Dermis blood vessel endothelial cell (primary cell): ENCODE measurements around the gene CDKL5. TPM values are rescaled to one million over a fixed set of nuclear protein-coding genes. Genes with fewer than 3 reads are reported as not detected.
A peak's percentile ranks its signal among the peaks of the same experiment; 100 is the strongest.

Source experiments
- DNase-seq: peaks from one replicate; pipeline ENCODE4 v3.0.0; 2010
- total RNA-seq: library from RNA; depleted of rRNA; stranded (reverse); fragments of >200 nt; gene quantifications from 2 replicates; pipeline ENCODE4 v1.2.3, GENCODE V29; 2014

The CDKL5 gene
- total RNA-seq, 1 donor from 2014 or later = 6.0 TPM

GRCh38 chrX:18461431-18461830 is 36.0 kb downstream of the CDKL5 start:
- peak; percentile 7 for DNase-seq

GRCh38 chrX:18464499-18464898 is 39.1 kb downstream of the CDKL5 start:
- DNase-seq = no peak

DNA sequence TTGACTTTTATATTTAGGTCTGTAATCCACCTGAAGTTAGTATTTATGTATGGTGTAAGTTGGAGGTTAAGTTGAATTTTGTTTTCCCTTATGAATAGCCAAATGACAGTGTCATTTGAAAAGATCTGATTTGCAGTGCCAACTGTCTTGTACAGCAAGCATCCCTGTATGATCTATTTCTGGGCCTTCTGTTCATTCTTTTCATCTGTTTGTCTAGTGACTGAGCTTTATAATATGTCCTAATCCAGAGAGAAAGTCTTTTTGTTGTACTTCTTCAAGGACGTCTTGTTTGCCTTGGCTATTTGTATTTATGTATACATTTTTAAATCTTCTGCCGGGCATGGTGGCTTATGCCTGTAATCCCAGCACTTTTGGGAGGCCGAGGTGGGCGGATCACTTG is 39.6 kb downstream of the CDKL5 start:
- DNase-seq = no peak

- no peak for DNase-seq
Measured at GRCh38 chrX:18468599-18468998, 43.2 kb downstream of the CDKL5 start.

GRCh38 chrX:18471296-18471695 is 45.9 kb downstream of the CDKL5 start:
- DNase-seq = no peak

DNA sequence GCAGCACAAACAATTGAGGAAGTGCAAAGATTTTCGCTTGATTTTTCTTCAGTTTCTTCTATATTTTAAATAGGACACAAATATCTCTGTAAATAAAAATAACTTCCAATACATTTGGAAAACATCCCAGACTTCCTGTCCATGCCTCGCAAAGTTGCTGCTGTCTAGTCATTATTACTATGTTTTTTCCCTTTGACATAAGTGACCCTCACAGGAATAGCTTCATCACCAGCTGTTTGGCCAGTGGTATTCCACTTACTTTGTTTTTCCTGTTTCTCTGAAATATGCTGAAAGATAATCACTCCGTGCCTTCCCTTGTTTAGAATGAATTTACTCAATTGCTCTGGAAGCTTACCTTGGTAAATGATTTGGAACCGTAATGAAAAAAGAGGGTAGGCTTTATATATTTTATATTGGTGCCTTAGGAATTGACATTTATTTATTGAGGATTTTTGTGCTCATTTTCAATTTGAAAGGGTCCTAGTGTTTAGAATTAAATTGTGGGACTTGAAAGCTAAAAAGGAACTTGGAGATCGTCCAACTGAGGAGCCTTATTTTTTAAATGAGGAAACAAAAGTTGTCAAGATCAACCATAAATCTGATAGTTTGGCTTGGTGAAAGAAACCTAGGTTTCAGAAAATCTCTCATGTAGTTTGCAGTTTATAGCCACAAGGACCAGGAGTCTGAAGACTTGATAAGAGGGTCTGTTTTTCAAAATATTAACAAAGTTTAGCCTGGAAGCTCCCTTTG is 65.6 kb downstream of the CDKL5 start:
- peak; percentile 6 for DNase-seq

DNA sequence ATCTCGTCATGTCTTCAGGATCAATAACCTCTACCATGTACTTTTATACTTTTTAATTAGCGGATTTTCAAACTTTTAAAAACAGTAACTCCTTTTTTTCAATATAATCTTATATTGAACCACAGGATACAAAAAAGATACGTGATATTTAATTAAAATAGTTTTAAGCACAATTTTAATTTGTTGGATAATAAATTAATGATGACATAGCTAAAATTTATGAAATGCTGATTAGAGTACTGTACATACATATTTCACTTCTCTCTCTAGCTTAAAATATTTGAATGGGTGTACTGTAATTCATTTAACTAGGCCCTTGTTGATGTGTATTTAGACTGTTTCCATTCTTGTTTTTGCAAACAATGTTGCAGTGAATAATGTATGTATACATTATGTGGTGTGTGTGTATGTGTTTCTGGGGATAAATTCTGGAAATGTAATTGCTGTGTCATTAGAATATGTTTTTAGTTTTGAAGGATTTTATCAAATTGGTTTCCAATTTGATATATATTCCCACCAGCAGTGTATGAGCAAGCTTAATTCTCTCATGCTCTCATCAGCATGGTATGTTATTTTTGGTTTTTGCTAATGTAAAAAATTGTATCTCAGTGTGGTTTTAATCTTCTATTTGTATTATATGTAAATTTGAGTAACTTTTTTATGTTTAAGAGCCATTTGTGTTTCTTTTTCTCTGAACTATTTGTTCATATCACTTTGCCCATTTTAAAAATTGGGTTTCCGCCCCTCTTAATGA is 66.4 kb downstream of the CDKL5 start:
- no peak for DNase-seq

DNA sequence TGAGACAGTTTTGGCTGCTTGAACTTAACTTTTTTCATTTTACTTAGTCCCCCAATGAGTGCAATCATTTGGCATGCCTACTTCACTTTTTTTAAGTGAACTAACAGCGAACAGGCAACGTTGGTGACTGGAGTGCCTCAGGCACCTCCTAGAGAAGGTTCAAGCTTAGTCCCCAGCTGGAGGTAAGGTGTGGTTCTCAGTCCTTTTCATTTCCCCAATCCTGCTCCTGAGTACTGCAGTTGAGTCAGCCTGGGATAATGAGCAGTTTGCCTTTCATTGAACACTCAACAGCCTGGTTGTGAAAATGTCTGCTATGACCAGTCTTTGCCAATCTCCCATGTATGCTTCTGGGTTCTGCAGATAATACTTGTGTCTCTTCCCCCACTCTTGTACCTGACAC is 109.5 kb downstream of the CDKL5 start:
- no peak for DNase-seq

GRCh38 chrX:18537068-18537467 is 111.7 kb downstream of the CDKL5 start:
- no peak for DNase-seq

DNA sequence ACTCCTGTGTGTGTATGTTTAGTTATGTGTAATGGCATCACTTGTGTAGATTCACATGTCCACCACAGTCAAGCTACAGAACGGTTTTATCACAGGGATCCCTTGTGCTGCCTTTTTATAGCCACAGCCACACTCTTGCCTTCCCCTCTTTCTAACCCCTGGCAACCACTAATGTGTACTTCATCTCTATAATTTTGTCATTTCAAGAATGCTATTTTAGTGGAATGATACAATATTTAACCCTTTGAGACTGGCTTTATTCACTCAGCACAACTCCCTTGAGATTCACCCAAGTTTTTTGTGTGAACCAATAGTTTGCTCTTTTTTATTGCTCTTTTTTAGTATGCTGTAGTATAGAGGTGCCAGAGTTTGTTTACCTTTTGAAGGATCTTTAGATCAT is 112.1 kb downstream of the CDKL5 start:
- DNase-seq = no peak

DNA sequence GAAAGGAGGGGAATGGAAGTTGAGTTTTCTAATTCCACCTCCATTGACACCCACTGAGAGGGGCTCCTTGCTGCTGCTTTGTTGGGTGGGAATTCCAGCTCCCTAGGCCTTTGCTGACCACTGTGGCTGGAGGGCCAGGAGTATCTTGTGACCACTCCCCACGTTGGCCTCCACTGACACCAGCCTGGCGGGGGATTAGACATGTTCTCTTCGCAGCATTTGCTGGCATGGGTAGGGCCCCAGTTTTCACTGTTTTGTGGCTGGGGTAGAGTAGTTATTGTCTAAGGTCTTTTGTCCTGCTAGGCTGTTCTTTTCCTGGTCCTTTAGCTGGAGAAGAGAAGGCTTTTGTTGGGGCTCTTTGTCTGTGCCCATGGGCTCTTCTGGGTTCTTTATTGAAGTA is 116.7 kb downstream of the CDKL5 start:
- DNase-seq = no peak

DNA sequence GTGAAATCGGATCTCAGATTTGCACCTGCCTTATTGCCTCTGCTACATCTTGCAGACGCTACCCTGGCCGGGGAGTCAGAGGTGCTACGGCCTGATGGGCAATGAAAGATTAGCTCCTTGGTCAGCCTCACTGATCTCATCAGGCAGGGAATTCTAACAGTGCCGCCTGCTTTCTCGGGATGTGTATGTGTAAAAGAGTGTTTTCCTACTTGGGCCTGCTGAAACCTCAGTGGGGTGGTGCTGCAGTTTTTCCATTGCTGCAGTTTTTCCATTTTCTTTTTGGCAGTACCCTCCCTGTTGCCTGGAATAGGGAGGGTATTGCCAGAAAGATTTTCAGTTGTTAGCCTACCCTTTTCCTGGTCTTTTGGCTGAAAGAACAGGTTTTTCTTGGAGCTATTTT is 117.5 kb downstream of the CDKL5 start:
- no peak for DNase-seq

- DNase-seq = no peak
Measured at GRCh38 chrX:18543738-18544137, 118.3 kb downstream of the CDKL5 start.

- no peak for DNase-seq
Measured at GRCh38 chrX:18545771-18546170, 120.4 kb downstream of the CDKL5 start.

GRCh38 chrX:18548996-18549395 is 123.6 kb downstream of the CDKL5 start:
- DNase-seq = no peak

GRCh38 chrX:18549643-18550042 is 124.2 kb downstream of the CDKL5 start:
- DNase-seq = no peak

DNA sequence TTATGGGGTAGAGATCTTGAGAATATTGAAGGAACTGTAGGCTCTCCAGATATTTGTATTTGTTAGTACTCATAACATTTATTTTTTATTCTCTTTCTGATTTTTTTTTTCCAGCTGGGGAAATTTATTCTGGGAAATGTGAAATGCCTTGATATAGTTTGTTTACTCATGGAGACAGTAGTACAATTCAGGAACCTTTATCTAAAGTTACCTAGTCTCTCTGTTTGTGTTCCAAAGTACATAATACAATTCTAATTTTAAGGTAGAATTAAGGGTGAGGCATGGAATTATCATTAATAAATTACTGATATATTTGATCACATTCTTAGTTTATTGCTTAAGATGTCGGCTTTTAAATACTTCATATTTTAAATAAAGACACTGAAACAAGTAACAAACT is 132.5 kb downstream of the CDKL5 start:
- DNase-seq = no peak

DNA sequence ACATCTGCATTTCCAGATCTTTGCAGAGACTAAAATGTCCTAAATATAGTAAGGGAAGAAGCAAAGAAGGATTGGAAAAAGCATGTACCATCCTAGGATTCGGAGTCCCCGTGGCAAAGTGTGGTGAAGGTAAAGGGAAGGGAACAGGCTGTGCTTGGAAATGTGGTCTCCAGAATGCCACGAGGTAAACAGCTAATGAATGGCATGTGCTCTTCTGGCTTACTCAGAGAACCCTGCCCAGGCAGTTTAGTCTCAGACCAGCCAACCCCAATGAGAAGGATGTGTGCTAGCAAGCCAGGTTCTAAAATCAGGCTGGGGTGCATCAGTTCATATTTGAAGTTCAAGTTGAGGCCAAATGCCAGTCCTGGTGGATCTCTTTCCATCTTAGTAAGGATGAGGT is 133.4 kb downstream of the CDKL5 start:
- no peak for DNase-seq

DNA sequence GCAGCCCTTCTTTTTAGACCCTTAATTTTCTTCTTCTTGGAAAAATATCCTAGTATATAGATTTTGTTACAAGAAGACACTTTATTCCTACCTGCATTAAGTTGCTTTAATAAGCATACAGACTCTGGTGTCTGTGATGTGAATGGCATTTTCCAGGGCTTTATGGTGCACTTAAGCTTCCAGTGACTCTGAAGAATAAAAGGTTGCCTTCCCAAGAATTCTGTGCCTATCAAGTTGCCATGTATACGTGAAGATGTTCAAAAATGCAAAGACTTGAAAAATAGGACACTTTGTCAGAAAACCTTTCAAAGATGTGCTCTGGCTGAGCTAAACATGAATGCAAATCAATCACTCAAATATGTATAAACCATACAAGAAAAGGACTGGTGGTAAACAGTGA is 135.6 kb downstream of the CDKL5 start:
- no peak for DNase-seq

- DNase-seq = no peak
Measured at GRCh38 chrX:18565727-18566126, 140.3 kb downstream of the CDKL5 start.

DNA sequence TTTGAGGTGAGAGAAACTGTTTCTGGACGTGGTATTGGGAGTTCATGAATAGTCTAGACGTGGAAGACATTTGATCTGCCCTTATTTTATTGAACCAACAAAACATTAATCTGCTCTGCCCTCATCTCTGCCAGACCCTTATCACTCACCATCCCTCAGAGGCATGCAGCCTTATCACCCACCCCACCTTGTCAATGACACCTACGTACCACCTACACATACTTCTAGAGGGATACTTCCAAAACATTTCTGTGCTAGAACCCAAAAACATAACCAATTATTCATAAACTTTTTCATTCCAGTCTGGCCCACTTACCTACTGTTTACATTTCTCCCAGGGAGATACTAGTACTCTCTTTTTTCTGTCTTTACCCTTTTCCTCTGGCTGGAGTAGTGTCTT is 141.3 kb downstream of the CDKL5 start:
- DNase-seq = no peak

- no peak for DNase-seq
Measured at GRCh38 chrX:18573556-18573955, 148.1 kb downstream of the CDKL5 start.

DNA sequence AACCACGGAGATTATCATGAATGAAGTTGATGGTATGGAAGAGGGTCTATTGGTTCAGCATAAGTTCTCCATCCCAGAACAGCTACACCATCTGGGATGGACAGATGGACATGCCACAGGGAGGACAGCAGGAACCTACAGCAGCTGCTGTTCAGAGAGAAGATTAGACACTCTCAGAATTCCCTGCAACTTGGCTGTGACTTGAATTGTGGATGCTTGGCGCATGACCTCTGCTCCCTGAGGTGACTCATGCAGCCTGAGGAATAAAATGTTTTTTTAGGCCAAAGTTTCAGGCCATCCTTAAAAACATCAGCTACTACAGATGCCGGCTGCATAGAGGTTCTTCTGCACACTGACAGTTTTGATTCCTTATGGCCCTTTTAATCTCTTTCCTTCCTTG is 149.2 kb downstream of the CDKL5 start:
- DNase-seq = peak; percentile 63

DNA sequence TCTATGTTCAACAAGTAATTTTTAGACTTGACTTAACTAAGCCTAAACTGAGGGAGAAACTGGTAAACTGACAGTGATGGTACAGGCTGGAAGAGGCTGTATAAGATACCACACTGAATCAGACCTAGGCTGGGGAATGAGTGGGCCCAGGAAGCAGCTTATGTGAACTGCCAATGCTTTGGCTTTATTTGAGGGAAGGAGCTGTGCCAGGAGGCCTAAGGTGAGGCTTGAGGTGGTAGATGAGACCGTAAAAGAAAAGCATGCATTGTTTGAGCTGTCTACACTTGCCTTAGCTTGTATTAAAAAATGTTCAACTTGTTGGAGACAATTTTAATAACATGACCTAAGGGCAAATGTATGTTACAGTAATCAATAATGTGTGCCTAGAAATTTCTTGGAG is 150.3 kb downstream of the CDKL5 start:
- DNase-seq = no peak
